Measurements from ENCODE around the gene NT5C3B.

The NT5C3B gene

GRCh38 chr17:41785091-41785858 is 50.8 kb downstream of the NT5C3B start (continued):
- peak; percentile 99 for TF ChIP-seq PRDM10 (tag by site-specific recombination; IDR thresholded peaks at IDR 0.05)
- TF ChIP-seq ZNF521 (tag by site-specific recombination; IDR thresholded peaks at IDR 0.05) = no peak
- TF ChIP-seq ZNF311 (tag by site-specific recombination; IDR thresholded peaks at IDR 0.05; ENCODE audit: borderline replicate concordance) = no peak
- peak; percentile 46; the same call in 1 of the 2 replicates for TF ChIP-seq KLF7 (tag by site-specific recombination; IDR thresholded peaks at IDR 0.05; ENCODE audit: borderline replicate concordance)
- TF ChIP-seq ZFP69B (tag by site-specific recombination; IDR thresholded peaks at IDR 0.05) = peak; percentile 63
- no peak for TF ChIP-seq ZNF610 (tag by site-specific recombination; IDR thresholded peaks at IDR 0.05; ENCODE audit: borderline replicate concordance)
- peak; percentile 22; the same call in 1 of the 2 replicates for TF ChIP-seq FEZF1 (tag by site-specific recombination; IDR thresholded peaks at IDR 0.05)
- peak; percentile 57 for TF ChIP-seq SP7 (tag by site-specific recombination; IDR thresholded peaks at IDR 0.05)

- H3K4me1 ChIP-seq (ENCODE audit: control insufficient read depth, insufficient read depth, low read length) = peaks cover 12% of the 10 kb centered on the region
- H3K4me3 ChIP-seq (ENCODE audit: low read depth, low read length) = no peak overlapping the region
- ChIA-PET POLR2A (interaction anchor here (0.6 to 4.4 kb wide), 7 partner anchors 10 to 1010 kb away, joined by 3 to 105 read pairs (median 36); partner anchors contain the start of gene EIF1), CTCF (interaction anchor here (0.7 to 4.7 kb wide), 4 partner anchors 14 to 47 kb away, joined by 4 to 108 read pairs (median 16); no protein-coding TSS in a partner anchor)
- H3K36me3 ChIP-seq (ENCODE audit: control insufficient read depth in 2 of 2, insufficient read depth in 1 of 2, low read length in 2 of 2) = peaks cover 0 to 7% of the 10 kb centered on the region in 2 experiments; a peak in 2 of 3 replicates
- H3K27ac ChIP-seq (ENCODE audit: extremely low read depth, low read depth, low read length) = peak overlapping the region; percentile 53; the same call in 1 of the 2 replicates
- no peaks in the 10 kb centered on the region for H3K9me3 ChIP-seq (ENCODE audit: control insufficient read depth, insufficient read depth, low read depth, low read length)
- TF ChIP-seq ZFP3 (tag by site-specific recombination; IDR thresholded peaks at IDR 0.05; ENCODE audit: low read depth) (no peak), ZNF626 (tag by site-specific recombination; IDR thresholded peaks at IDR 0.05) (no peak), ZFP69B (tag by site-specific recombination; IDR thresholded peaks at IDR 0.05) (peak; percentile 42; the same call in 1 of the 2 replicates), ZNF398 (tag by site-specific recombination; IDR thresholded peaks at IDR 0.05) (0 out of 2 replicates have a peak, but pooled peaks have one; percentile 22), ZNF561 (tag by site-specific recombination; IDR thresholded peaks at IDR 0.05; ENCODE audit: borderline replicate concordance) (no peak), OSR2 (tag by site-specific recombination; IDR thresholded peaks at IDR 0.05) (peak; percentile 84), PRDM1 (tag by site-specific recombination; IDR thresholded peaks at IDR 0.05) (peak; percentile 21; the same call in 1 of the 2 replicates), SCRT2 (tag by site-specific recombination; IDR thresholded peaks at IDR 0.05) (peak; percentile 82), ZNF366 (tag by site-specific recombination; conservative IDR thresholded peaks at IDR 0.05) (peak; percentile 46; the same call in 1 of the 2 replicates), WT1 (tag by site-specific recombination; IDR thresholded peaks at IDR 0.05) (peak; percentile 73; the same call in 1 of the 2 replicates), ZFHX2 (tag by site-specific recombination; conservative IDR thresholded peaks at IDR 0.05) (peak; percentile 75), SP2 (tag by site-specific recombination; IDR thresholded peaks at IDR 0.05) (peak; percentile 70), ZNF157 (tag by site-specific recombination; IDR thresholded peaks at IDR 0.05) (no peak), ZBTB21 (tag by site-specific recombination; IDR thresholded peaks at IDR 0.05) (no peak), ZNF629 (tag by site-specific recombination; IDR thresholded peaks at IDR 0.05) (peak; percentile 52), ZEB2 (tag by site-specific recombination; IDR thresholded peaks at IDR 0.05) (peak; percentile 46; the same call in 1 of the 2 replicates), PRDM6 (tag by site-specific recombination; IDR thresholded peaks at IDR 0.05) (no peak), ZNF335 (tag by site-specific recombination; conservative IDR thresholded peaks at IDR 0.05) (peak; percentile 64), BCL11B (tag by site-specific recombination; IDR thresholded peaks at IDR 0.05; ENCODE audit: low read depth) (no peak), SP3 (tag by site-specific recombination; IDR thresholded peaks at IDR 0.05) (peak; percentile 51), EGR2 (tag by site-specific recombination; IDR thresholded peaks at IDR 0.05; ENCODE audit: low read depth) (peak; percentile 73)
These were observed 51.8 kb downstream of the NT5C3B start for GRCh38 chr17:41784207-41784744.
